ENCODE measurements around the gene HYAL4. TPM values are rescaled to one million over a fixed set of nuclear protein-coding genes. Genes with fewer than 3 reads are reported as not detected.

HYAL4 gene
- total RNA-seq, 1 donor from 2014 or later: not detected

DNA sequence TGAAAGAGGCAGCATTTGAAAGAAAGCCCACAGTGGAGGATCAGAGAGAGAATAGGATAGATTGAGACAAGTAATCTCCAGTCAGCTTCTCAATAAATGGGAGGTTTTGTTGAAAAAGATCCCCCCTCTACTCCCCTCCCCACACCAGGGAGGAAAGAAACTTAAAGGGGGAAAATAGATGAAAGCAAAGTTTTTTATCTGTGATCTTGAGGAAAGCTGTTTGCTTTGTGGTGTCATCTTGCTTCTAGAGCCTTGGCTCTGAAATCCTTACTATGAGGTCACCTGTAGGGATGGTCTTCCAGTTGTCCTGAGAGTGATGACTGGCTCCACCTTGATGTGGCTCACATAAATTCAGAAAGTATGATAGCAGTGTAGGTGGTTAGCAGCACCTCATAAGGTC is 80.0 kb downstream of the HYAL4 start, which contains the start of gene SPAM1:
SPAM1 (plus strand) TSS at position 301 of the 400 bp plus-strand sequence. CDS start 28,330 bp downstream, outside the sequence.
- no peak for DNase-seq (ENCODE audit: low spot score, unreplicated experiment)
- Mint-ChIP-seq H3K27ac (no peak within 1 kb of the TSS), H3K4me1 (ENCODE audit: low read depth) (peaks cover 23% of the 10 kb centered on the region), H3K27me3 (no peaks in the 10 kb centered on the region), H3K36me3 (ENCODE audit: insufficient read depth) (no peaks in the 10 kb centered on the region), H3K4me3 (ENCODE audit: low read depth) (no peak within 1 kb of the TSS), H3K9me3 (ENCODE audit: low read depth) (no peaks in the 10 kb centered on the region)
- TF ChIP-seq, protein P1, sequence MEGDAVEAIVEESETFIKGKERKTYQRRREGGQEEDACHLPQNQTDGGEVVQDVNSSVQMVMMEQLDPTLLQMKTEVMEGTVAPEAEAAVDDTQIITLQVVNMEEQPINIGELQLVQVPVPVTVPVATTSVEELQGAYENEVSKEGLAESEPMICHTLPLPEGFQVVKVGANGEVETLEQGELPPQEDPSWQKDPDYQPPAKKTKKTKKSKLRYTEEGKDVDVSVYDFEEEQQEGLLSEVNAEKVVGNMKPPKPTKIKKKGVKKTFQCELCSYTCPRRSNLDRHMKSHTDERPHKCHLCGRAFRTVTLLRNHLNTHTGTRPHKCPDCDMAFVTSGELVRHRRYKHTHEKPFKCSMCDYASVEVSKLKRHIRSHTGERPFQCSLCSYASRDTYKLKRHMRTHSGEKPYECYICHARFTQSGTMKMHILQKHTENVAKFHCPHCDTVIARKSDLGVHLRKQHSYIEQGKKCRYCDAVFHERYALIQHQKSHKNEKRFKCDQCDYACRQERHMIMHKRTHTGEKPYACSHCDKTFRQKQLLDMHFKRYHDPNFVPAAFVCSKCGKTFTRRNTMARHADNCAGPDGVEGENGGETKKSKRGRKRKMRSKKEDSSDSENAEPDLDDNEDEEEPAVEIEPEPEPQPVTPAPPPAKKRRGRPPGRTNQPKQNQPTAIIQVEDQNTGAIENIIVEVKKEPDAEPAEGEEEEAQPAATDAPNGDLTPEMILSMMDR (IDR thresholded peaks at IDR 0.05; ENCODE audit: unreplicated experiment): no peak

Other genes starting within 250 kb of the HYAL4 start
- not detected in 2 replicates for gene ASB15, start 243.3 kb upstream of the HYAL4 start, total RNA-seq
- not detected in 2 replicates for gene LMOD2, start 189.3 kb upstream of the HYAL4 start, total RNA-seq
- 38.0 and 38.2 TPM in 2 replicates for gene WASL, start 96.2 kb upstream of the HYAL4 start, total RNA-seq
- not detected in 2 replicates for gene SPAM1, start 80.1 kb downstream of the HYAL4 start, total RNA-seq
- gene TMEM229A, start 187.9 kb downstream of the HYAL4 start, total RNA-seq: 0.31 TPM in 1 of 2 replicates, not detected in the other

All from progenitor cell of endocrine pancreas (in vitro differentiated cells).